Astrocyte (in vitro differentiated cells and primary cell): ENCODE results near the gene SLC25A46.

ENCODE experiments used
- EZH2 ChIP-seq: IDR thresholded peaks from 2 replicates; pipeline ENCODE4 v1.6.1; 2012; ENCODE audit warnings: mild to moderate bottlenecking, low read length, inconsistent platforms; ENCODE audit not compliant: insufficient read depth
- TF ChIP-seq, protein P1 (sequence below): IDR thresholded peaks from 2 replicates; pipeline ENCODE4 v1.5.1; 2011; ENCODE audit warnings: low read depth, mild to moderate bottlenecking, inconsistent platforms, low read length, moderate library complexity; ENCODE audit not compliant: insufficient read depth

- TF ChIP-seq, protein P1, sequence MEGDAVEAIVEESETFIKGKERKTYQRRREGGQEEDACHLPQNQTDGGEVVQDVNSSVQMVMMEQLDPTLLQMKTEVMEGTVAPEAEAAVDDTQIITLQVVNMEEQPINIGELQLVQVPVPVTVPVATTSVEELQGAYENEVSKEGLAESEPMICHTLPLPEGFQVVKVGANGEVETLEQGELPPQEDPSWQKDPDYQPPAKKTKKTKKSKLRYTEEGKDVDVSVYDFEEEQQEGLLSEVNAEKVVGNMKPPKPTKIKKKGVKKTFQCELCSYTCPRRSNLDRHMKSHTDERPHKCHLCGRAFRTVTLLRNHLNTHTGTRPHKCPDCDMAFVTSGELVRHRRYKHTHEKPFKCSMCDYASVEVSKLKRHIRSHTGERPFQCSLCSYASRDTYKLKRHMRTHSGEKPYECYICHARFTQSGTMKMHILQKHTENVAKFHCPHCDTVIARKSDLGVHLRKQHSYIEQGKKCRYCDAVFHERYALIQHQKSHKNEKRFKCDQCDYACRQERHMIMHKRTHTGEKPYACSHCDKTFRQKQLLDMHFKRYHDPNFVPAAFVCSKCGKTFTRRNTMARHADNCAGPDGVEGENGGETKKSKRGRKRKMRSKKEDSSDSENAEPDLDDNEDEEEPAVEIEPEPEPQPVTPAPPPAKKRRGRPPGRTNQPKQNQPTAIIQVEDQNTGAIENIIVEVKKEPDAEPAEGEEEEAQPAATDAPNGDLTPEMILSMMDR: no peak
- TF ChIP-seq EZH2: no peak
Observed at GRCh38 chr5:110738812-110739651, at the start of gene SLC25A46.
